HepG2 (cell line): ENCODE data around the gene NOP9.

ENCODE experiments used
- BRF2 ChIP-seq: sonication (generic); formaldehyde crosslinking; IDR thresholded peaks from 2 replicates; pipeline ENCODE4 v1.8.1; 2022; ENCODE audit warnings: mild to moderate bottlenecking, missing genetic modification reagents
- EZH2 ChIP-seq: conservative IDR thresholded peaks from 2 replicates; pipeline ENCODE4 v1.6.1; 2012; ENCODE audit warnings: mild to moderate bottlenecking, low read depth, low read length, moderate library complexity
- KDM5B ChIP-seq: sonication (generic); formaldehyde crosslinking; IDR thresholded peaks from 2 replicates; pipeline ENCODE4 v1.4.0; 2020; ENCODE audit warnings: missing genetic modification reagents, mild to moderate bottlenecking, borderline replicate concordance
- RNF219 ChIP-seq: sonication (generic); formaldehyde crosslinking; IDR thresholded peaks from 2 replicates; pipeline ENCODE4 v1.5.0; 2020; ENCODE audit warnings: mild to moderate bottlenecking, missing genetic modification reagents
- TAF1 ChIP-seq: sonication (generic); formaldehyde crosslinking; IDR thresholded peaks from 2 replicates; pipeline ENCODE4 v1.4.0; 2020; ENCODE audit warnings: missing genetic modification reagents
- TF ChIP-seq, protein P1 (sequence below): sonication (generic); formaldehyde crosslinking; IDR thresholded peaks from 2 replicates; pipeline ENCODE4 v1.5.0; 2020; ENCODE audit warnings: mild to moderate bottlenecking, missing genetic modification reagents

GRCh38 chr14:24277606-24278321 is 21.9 kb upstream of the NOP9 start:
- TF ChIP-seq BRF2, result no peak
- TF ChIP-seq TAF1, result no peak
- TF ChIP-seq, protein P1, sequence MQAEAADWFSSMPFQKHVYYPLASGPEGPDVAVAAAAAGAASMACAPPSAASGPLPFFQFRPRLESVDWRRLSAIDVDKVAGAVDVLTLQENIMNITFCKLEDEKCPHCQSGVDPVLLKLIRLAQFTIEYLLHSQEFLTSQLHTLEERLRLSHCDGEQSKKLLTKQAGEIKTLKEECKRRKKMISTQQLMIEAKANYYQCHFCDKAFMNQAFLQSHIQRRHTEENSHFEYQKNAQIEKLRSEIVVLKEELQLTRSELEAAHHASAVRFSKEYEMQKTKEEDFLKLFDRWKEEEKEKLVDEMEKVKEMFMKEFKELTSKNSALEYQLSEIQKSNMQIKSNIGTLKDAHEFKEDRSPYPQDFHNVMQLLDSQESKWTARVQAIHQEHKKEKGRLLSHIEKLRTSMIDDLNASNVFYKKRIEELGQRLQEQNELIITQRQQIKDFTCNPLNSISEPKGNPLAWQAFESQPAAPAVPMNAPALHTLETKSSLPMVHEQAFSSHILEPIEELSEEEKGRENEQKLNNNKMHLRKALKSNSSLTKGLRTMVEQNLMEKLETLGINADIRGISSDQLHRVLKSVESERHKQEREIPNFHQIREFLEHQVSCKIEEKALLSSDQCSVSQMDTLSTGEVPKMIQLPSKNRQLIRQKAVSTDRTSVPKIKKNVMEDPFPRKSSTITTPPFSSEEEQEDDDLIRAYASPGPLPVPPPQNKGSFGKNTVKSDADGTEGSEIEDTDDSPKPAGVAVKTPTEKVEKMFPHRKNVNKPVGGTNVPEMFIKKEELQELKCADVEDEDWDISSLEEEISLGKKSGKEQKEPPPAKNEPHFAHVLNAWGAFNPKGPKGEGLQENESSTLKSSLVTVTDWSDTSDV (CRISPR knock-in tag), result no peak
- no peak for TF ChIP-seq EZH2
- no peak for TF ChIP-seq KDM5B (CRISPR knock-in tag)
- no peak for TF ChIP-seq RNF219 (CRISPR knock-in tag)
